Measurements from ENCODE around the gene PPFIA4. TPM values are rescaled to one million over a fixed set of nuclear protein-coding genes. Genes with fewer than 3 reads are reported as not detected.

Gene PPFIA4
- polyA plus RNA-seq, 1 donor, result 9.7 TPM

- DNase-seq, result no peak
Measured at GRCh38 chr1:203040513-203041275, 14.4 kb downstream of the PPFIA4 start.

GRCh38 chr1:203041351-203041932 lies 15.2 kb downstream of the PPFIA4 start:
- no peak for DNase-seq

- no peak for DNase-seq
Measured at GRCh38 chr1:203043830-203044545, 17.7 kb downstream of the PPFIA4 start.

- DNase-seq, result no peak
Measured at GRCh38 chr1:203044546-203045250, 18.4 kb downstream of the PPFIA4 start.

- DNase-seq, result no peak
Measured at GRCh38 chr1:203045336-203045735, 19.0 kb downstream of the PPFIA4 start.

GRCh38 chr1:203045821-203046594 lies 19.7 kb downstream of the PPFIA4 start:
- no peak for DNase-seq

- no peak for DNase-seq
Measured at GRCh38 chr1:203046984-203047630, 20.8 kb downstream of the PPFIA4 start.

GRCh38 chr1:203048086-203048485 lies 21.8 kb downstream of the PPFIA4 start:
- DNase-seq, result no peak

- no peak for DNase-seq
Measured at GRCh38 chr1:203048555-203049051, 22.3 kb downstream of the PPFIA4 start.

- DNase-seq, result no peak
Measured at GRCh38 chr1:203049077-203049476, 22.8 kb downstream of the PPFIA4 start.

- DNase-seq, result no peak
Measured at GRCh38 chr1:203049576-203050180, 23.4 kb downstream of the PPFIA4 start.

GRCh38 chr1:203050826-203051225 lies 24.5 kb downstream of the PPFIA4 start:
- DNase-seq, result no peak

GRCh38 chr1:203051841-203052324 lies 25.6 kb downstream of the PPFIA4 start:
- DNase-seq, result no peak

GRCh38 chr1:203052601-203053000 lies 26.3 kb downstream of the PPFIA4 start:
- no peak for DNase-seq

GRCh38 chr1:203054184-203054583 lies 27.9 kb downstream of the PPFIA4 start:
- no peak for DNase-seq

GRCh38 chr1:203054642-203055041 lies 28.4 kb downstream of the PPFIA4 start:
- no peak for DNase-seq

- no peak for DNase-seq
Measured at GRCh38 chr1:203055161-203055799, 29.0 kb downstream of the PPFIA4 start.

- DNase-seq, result no peak
Measured at GRCh38 chr1:203056012-203056411, 29.7 kb downstream of the PPFIA4 start.

- DNase-seq, result no peak
Measured at GRCh38 chr1:203056516-203056915, 30.2 kb downstream of the PPFIA4 start.

Measured in left kidney (tissue), 2 donors.